WTC11 (cell line): ENCODE data around the gene HTR6. TPM values are rescaled to one million over a fixed set of nuclear protein-coding genes. Genes with fewer than 3 reads are reported as not detected.

Experiments
- ATAC-seq: fragments of 200-7000 bp; cut with Tn5 transposase; 2 replicates; pipeline ENCODE4 v1.10.0; 2021; ENCODE audit warnings: mild to moderate bottlenecking, moderate library complexity
- CTCF ChIA-PET: fragments of 300-600 bp; sonication (Branson Sonifier 250); formaldehyde crosslinking; loops from one replicate; lab custom pipeline; 2021; ENCODE audit warnings: antibody characterized with exemption; lab: Charles Lee
- POLR2A ChIA-PET: fragments of 350-600 bp; sonication (Branson Sonifier 250); formaldehyde crosslinking; loops from one replicate; lab custom pipeline; 2021; ENCODE audit warnings: antibody characterized with exemption; lab: Charles Lee
- DNase-seq: peaks from one replicate; pipeline ENCODE4 v3.0.0; 2021; ENCODE audit warnings: low spot score
- H3K27ac Mint-ChIP-seq: 2 replicates; pipeline ENCODE4 v1.8.0; 2021; ENCODE audit warnings: mixed read lengths
- H3K27me3 Mint-ChIP-seq: 2 replicates; pipeline ENCODE4 v1.8.0; 2021; ENCODE audit warnings: low read depth, mild to moderate bottlenecking, moderate library complexity, mixed read lengths
- H3K36me3 Mint-ChIP-seq: 2 replicates; pipeline ENCODE4 v1.8.0; 2021; ENCODE audit warnings: mixed read lengths
- H3K4me1 Mint-ChIP-seq: 2 replicates; pipeline ENCODE4 v1.8.0; 2022; ENCODE audit warnings: mixed read lengths
- H3K4me3 Mint-ChIP-seq: 2 replicates; pipeline ENCODE4 v1.8.0; 2021; ENCODE audit warnings: mild to moderate bottlenecking, moderate library complexity, mixed read lengths
- H3K9me3 Mint-ChIP-seq: 2 replicates; pipeline ENCODE4 v1.8.0; 2021; ENCODE audit warnings: mixed read lengths
- EMX1 ChIP-seq: fragments of 250-450 bp; sonication (Bioruptor Pico); IDR thresholded peaks from 2 replicates; pipeline ENCODE4 v1.8.0; 2021; ENCODE audit warnings: mild to moderate bottlenecking
- ETV6 ChIP-seq: sonication (generic); formaldehyde crosslinking; IDR thresholded peaks from 2 replicates; pipeline ENCODE4 v1.8.1; 2022; ENCODE audit warnings: mild to moderate bottlenecking, missing genetic modification reagents
- IRF2 ChIP-seq: sonication (generic); formaldehyde crosslinking; IDR thresholded peaks from 2 replicates; pipeline ENCODE4 v1.8.0; 2022; ENCODE audit warnings: low read depth, missing genetic modification reagents, borderline replicate concordance
- RORB ChIP-seq: fragments of 250-450 bp; sonication (Bioruptor Pico); IDR thresholded peaks from 2 replicates; pipeline ENCODE4 v1.9.0; 2021; ENCODE audit warnings: mild to moderate bottlenecking
- SP1 ChIP-seq: sonication (generic); formaldehyde crosslinking; conservative IDR thresholded peaks from 2 replicates; pipeline ENCODE4 v1.8.1; 2022; ENCODE audit warnings: missing genetic modification reagents
- TCF7 ChIP-seq: sonication (generic); formaldehyde crosslinking; IDR thresholded peaks from 2 replicates; pipeline ENCODE4 v1.8.0; 2022; ENCODE audit warnings: mild to moderate bottlenecking, low read depth, missing genetic modification reagents, moderate library complexity
- TEAD4 ChIP-seq: sonication (generic); formaldehyde crosslinking; IDR thresholded peaks from 2 replicates; pipeline ENCODE4 v1.8.0; 2022; ENCODE audit warnings: mild to moderate bottlenecking, missing genetic modification reagents
- ZBTB21 ChIP-seq: sonication (generic); formaldehyde crosslinking; IDR thresholded peaks from 2 replicates; pipeline ENCODE4 v1.8.1; 2023; ENCODE audit warnings: mild to moderate bottlenecking, missing genetic modification reagents, borderline replicate concordance
- ZNF219 ChIP-seq: sonication (generic); formaldehyde crosslinking; IDR thresholded peaks from 2 replicates; pipeline ENCODE4 v1.8.0; 2023; ENCODE audit warnings: missing genetic modification reagents, mild to moderate bottlenecking, borderline replicate concordance
- ZNF423 ChIP-seq: fragments of 250-450 bp; sonication (Bioruptor Pico); IDR thresholded peaks from 2 replicates; pipeline ENCODE4 v2.1.2; 2022; ENCODE audit warnings: mild to moderate bottlenecking, moderate library complexity
- total RNA-seq: library from RNA; stranded (reverse); gene quantifications from 3 replicates; pipeline ENCODE4 v1.2.3, GENCODE V29; 2021
- TF ChIP-seq, protein P1 (sequence below): sonication (generic); formaldehyde crosslinking; conservative IDR thresholded peaks from 2 replicates; pipeline ENCODE4 v1.8.1; 2023; ENCODE audit warnings: mild to moderate bottlenecking, low read depth, missing genetic modification reagents, moderate library complexity
- TF ChIP-seq, protein P2 (sequence below): sonication (generic); formaldehyde crosslinking; IDR thresholded peaks from 2 replicates; pipeline ENCODE4 v1.8.1; 2022; ENCODE audit warnings: low read depth, mild to moderate bottlenecking, moderate library complexity, missing genetic modification reagents, borderline replicate concordance
- TF ChIP-seq, protein P3 (sequence below): fragments of 250-450 bp; sonication (Bioruptor Pico); IDR thresholded peaks from 2 replicates; pipeline ENCODE4 v2.1.2; 2022; ENCODE audit warnings: mild to moderate bottlenecking, moderate library complexity
- TF ChIP-seq, protein P4 (sequence below): sonication (generic); formaldehyde crosslinking; conservative IDR thresholded peaks from 2 replicates; pipeline ENCODE4 v1.8.1; 2022; ENCODE audit warnings: mild to moderate bottlenecking, missing genetic modification reagents
- TF ChIP-seq, protein P5 (sequence below): sonication (generic); formaldehyde crosslinking; IDR thresholded peaks from 2 replicates; pipeline ENCODE4 v1.8.1; 2023; ENCODE audit warnings: mild to moderate bottlenecking, missing genetic modification reagents, moderate library complexity
- TF ChIP-seq, protein P6 (sequence below): sonication (generic); formaldehyde crosslinking; IDR thresholded peaks from 2 replicates; pipeline ENCODE4 v1.8.0; 2023; ENCODE audit warnings: missing genetic modification reagents

HTR6 gene
- total RNA-seq, 1 experiment from 2014 or later: 0.90 TPM

DNA sequence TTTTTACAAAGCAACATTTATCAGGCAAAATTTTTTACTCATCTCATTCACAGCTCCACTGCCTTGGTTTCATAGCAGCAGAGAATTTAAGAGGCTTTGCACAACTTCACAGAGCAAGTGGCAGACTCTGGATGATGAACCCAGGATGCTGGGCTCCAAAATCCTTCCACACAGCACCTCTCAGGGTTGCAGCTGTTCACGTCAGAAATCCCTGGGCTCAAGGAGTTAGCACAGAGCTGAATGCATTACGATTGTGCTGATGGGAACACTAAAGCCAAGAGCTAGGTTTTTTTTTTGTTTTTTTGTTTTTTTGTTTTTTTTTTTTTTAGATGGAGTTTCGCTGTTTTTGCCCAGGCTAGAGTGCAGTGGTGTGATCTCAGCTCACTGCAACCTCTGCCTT, 2.4 kb upstream of the HTR6 start:
- ChIA-PET CTCF (interaction anchor here (0.5 to 6.5 kb wide), 46 partner anchors 9 to 401 kb away, joined by 3 to 208 read pairs (median 5); partner anchors contain the start of genes AKR7A3, CAPZB, NBL1 and RNF186), POLR2A (interaction anchor here (1.0 kb wide), 1 partner anchor 42 kb away, joined by 4 read pairs; no protein-coding TSS in a partner anchor)
- Mint-ChIP-seq H3K27ac (no peak overlapping the region), H3K4me3 (no peak overlapping the region), H3K27me3 (peaks cover 43% of the 10 kb centered on the region), H3K4me1 (peaks cover 11% of the 10 kb centered on the region), H3K9me3 (no peaks in the 10 kb centered on the region), H3K36me3 (no peaks in the 10 kb centered on the region)
- TF ChIP-seq, protein P1, sequence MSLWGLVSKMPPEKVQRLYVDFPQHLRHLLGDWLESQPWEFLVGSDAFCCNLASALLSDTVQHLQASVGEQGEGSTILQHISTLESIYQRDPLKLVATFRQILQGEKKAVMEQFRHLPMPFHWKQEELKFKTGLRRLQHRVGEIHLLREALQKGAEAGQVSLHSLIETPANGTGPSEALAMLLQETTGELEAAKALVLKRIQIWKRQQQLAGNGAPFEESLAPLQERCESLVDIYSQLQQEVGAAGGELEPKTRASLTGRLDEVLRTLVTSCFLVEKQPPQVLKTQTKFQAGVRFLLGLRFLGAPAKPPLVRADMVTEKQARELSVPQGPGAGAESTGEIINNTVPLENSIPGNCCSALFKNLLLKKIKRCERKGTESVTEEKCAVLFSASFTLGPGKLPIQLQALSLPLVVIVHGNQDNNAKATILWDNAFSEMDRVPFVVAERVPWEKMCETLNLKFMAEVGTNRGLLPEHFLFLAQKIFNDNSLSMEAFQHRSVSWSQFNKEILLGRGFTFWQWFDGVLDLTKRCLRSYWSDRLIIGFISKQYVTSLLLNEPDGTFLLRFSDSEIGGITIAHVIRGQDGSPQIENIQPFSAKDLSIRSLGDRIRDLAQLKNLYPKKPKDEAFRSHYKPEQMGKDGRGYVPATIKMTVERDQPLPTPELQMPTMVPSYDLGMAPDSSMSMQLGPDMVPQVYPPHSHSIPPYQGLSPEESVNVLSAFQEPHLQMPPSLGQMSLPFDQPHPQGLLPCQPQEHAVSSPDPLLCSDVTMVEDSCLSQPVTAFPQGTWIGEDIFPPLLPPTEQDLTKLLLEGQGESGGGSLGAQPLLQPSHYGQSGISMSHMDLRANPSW (CRISPR knock-in tag): no peak
- TF ChIP-seq, protein P2, sequence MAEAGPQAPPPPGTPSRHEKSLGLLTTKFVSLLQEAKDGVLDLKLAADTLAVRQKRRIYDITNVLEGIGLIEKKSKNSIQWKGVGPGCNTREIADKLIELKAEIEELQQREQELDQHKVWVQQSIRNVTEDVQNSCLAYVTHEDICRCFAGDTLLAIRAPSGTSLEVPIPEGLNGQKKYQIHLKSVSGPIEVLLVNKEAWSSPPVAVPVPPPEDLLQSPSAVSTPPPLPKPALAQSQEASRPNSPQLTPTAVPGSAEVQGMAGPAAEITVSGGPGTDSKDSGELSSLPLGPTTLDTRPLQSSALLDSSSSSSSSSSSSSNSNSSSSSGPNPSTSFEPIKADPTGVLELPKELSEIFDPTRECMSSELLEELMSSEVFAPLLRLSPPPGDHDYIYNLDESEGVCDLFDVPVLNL (CRISPR knock-in tag): no peak
- TF ChIP-seq IRF2 (CRISPR knock-in tag): no peak
- TF ChIP-seq EMX1 (CRISPR knock-in tag): no peak
- no peak for TF ChIP-seq ZBTB21 (CRISPR knock-in tag)
- TF ChIP-seq, protein P3, sequence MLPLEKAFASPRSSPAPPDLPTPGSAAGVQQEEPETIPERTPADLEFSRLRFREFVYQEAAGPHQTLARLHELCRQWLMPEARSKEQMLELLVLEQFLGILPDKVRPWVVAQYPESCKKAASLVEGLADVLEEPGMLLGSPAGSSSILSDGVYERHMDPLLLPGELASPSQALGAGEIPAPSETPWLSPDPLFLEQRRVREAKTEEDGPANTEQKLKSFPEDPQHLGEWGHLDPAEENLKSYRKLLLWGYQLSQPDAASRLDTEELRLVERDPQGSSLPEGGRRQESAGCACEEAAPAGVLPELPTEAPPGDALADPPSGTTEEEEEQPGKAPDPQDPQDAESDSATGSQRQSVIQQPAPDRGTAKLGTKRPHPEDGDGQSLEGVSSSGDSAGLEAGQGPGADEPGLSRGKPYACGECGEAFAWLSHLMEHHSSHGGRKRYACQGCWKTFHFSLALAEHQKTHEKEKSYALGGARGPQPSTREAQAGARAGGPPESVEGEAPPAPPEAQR (CRISPR knock-in tag): no peak
- TF ChIP-seq, protein P4, sequence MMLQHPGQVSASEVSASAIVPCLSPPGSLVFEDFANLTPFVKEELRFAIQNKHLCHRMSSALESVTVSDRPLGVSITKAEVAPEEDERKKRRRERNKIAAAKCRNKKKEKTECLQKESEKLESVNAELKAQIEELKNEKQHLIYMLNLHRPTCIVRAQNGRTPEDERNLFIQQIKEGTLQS: no peak
- no peak for TF ChIP-seq ZNF219 (CRISPR knock-in tag)
- TF ChIP-seq, protein P5, sequence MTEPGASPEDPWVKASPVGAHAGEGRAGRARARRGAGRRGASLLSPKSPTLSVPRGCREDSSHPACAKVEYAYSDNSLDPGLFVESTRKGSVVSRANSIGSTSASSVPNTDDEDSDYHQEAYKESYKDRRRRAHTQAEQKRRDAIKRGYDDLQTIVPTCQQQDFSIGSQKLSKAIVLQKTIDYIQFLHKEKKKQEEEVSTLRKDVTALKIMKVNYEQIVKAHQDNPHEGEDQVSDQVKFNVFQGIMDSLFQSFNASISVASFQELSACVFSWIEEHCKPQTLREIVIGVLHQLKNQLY: no peak
- no peak for TF ChIP-seq ETV6 (CRISPR knock-in tag)
- TF ChIP-seq TEAD4 (CRISPR knock-in tag): no peak
- no peak for TF ChIP-seq RORB (CRISPR knock-in tag)
- no peak for TF ChIP-seq SP1 (CRISPR knock-in tag)
- TF ChIP-seq, protein P6, sequence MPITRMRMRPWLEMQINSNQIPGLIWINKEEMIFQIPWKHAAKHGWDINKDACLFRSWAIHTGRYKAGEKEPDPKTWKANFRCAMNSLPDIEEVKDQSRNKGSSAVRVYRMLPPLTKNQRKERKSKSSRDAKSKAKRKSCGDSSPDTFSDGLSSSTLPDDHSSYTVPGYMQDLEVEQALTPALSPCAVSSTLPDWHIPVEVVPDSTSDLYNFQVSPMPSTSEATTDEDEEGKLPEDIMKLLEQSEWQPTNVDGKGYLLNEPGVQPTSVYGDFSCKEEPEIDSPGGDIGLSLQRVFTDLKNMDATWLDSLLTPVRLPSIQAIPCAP (CRISPR knock-in tag): no peak
- ATAC-seq (no peak), DNase-seq (no peak)

DNA sequence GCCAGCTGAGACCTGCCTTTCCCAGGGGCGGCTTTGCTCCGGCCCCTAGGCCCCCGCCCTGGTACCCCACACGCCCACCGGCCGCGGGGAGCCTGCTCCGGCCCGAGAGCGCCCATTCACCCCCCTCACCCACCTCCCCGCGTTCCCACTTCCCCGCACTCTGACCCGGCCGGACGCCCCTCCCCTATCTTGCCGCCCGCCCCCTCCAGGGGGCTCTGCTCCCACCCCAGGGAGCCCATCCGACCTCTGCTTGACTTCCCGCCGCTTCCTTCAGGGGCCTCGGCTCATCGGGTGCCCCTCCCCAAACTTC, 466 bp downstream of the HTR6 start:
- TF ChIP-seq ETV6 (CRISPR knock-in tag) (no peak), TCF7 (CRISPR knock-in tag) (no peak), ZNF423 (CRISPR knock-in tag) (peak; percentile 49; the same call in 1 of the 2 replicates)
- ChIA-PET CTCF (interaction anchor here (0.6 to 2.0 kb wide), 3 partner anchors 11 to 40 kb away, joined by 3 to 14 read pairs (median 3); no protein-coding TSS in a partner anchor), POLR2A (no interaction called here)
- H3K9me3 Mint-ChIP-seq: no peaks in the 10 kb centered on the region
- no peak for DNase-seq
- peaks cover 4% of the 10 kb centered on the region for H3K4me1 Mint-ChIP-seq
- no peak overlapping the region for H3K27ac Mint-ChIP-seq
- ATAC-seq: no peak; the same call in 1 of the 2 replicates
- peaks cover 61% of the 10 kb centered on the region for H3K27me3 Mint-ChIP-seq
- peak overlapping the region; percentile 71 for H3K4me3 Mint-ChIP-seq
- H3K36me3 Mint-ChIP-seq: no peaks in the 10 kb centered on the region
